Measurements from ENCODE around the gene EEFSEC. TPM values are rescaled to one million over a fixed set of nuclear protein-coding genes. Genes with fewer than 3 reads are reported as not detected.

EEFSEC gene
- total and polyA plus RNA-seq, 2 of the 8 experiments (the other 6 are each of a cell fraction or from before 2014, with no cell fraction given), result 13.1 to 19.8 TPM

- no peak for TF ChIP-seq CHD7 (IDR thresholded peaks at IDR 0.05; ENCODE audit: insufficient replicate concordance, low read length)
- no peak for TF ChIP-seq RFX5 (IDR thresholded peaks at IDR 0.05; ENCODE audit: borderline replicate concordance, low read depth, low read length)
- no peak for TF ChIP-seq CBX5 (IDR thresholded peaks at IDR 0.05; ENCODE audit: low read depth, low read length)
- TF ChIP-seq SP2 (IDR thresholded peaks at IDR 0.05; ENCODE audit: low read length), result no peak
- no peak for TF ChIP-seq POLR2A (IDR thresholded peaks at IDR 0.05; ENCODE audit: control extremely low read depth in 1 of 2, low read depth in 2 of 2, low read length in 2 of 2)
- no peak for TF ChIP-seq POLR2AphosphoS5 (IDR thresholded peaks at IDR 0.05; ENCODE audit: low read depth, low read length)
- no peak for TF ChIP-seq SIN3A (conservative IDR thresholded peaks at IDR 0.05 in 1 of 2, IDR thresholded peaks at IDR 0.05 in 1 of 2; ENCODE audit: low read depth in 1 of 2, low read length in 2 of 2)
- TF ChIP-seq SP1 (IDR thresholded peaks at IDR 0.05; ENCODE audit: low read depth, low read length), result no peak
- no peak for TF ChIP-seq NRF1 (IDR thresholded peaks at IDR 0.05; ENCODE audit: low read depth, low read length)
- no peak for TF ChIP-seq PHF8 (conservative IDR thresholded peaks at IDR 0.05; ENCODE audit: low read depth, low read length)
- no peak for TF ChIP-seq TCF12 (IDR thresholded peaks at IDR 0.05; ENCODE audit: low read depth, low read length)
Observed at GRCh38 chr3:128324911-128325592, 171.8 kb downstream of the EEFSEC start (continued).
